HG03521 (cell line): ENCODE results near the gene DAAM1.

ENCODE experiments used
- ATAC-seq: cut with Tn5 transposase; IDR thresholded peaks from one replicate; pipeline ENCODE4 v1.9.1; 2021; ENCODE audit warnings: mild to moderate bottlenecking, moderate library complexity; ENCODE audit not compliant: unreplicated experiment

DAAM1 gene

DNA sequence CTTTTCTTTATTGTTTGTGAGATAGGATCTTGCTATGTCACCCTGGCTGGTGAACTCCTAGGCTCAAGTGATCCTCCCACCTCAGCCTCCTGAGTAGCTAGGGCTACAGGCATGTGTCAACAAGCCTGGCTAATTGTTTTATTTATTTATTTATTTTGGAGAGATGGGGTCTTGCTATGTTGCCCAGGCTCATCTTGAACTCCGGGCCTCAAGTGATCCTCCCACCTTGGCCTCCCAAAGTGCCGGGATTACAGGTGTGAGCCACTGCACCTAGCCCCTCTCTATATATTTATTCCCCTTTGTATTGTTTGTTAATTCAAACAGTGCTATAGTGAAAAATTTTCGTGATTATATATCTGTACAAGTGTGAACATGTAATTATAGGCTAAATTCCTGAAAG is 123.3 kb downstream of the DAAM1 start:
- ATAC-seq, result no peak

DNA sequence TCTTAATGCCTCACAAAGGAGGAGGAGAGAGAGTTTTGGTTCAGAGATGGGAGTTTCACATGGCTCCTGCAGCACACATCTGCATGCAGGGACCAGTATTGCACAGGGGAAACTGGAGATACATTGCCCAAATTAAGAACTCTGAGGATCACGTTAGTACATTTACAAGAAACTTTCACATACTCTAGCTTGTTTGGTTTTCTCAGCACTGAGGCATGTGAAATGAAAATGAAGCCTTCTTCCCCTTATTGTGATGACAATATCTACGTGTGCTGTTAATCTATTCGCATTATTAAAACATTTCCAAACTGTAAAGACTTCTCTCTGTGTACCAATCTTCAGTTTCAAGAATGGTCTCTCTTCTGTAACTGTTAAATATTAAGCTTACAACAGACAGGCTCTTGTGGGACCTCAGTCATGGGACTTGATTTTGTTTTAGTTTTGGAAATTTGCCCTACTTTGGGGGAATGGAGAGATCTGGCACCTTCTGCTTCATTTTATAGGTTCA is 124.7 kb downstream of the DAAM1 start:
- no peak for ATAC-seq

DNA sequence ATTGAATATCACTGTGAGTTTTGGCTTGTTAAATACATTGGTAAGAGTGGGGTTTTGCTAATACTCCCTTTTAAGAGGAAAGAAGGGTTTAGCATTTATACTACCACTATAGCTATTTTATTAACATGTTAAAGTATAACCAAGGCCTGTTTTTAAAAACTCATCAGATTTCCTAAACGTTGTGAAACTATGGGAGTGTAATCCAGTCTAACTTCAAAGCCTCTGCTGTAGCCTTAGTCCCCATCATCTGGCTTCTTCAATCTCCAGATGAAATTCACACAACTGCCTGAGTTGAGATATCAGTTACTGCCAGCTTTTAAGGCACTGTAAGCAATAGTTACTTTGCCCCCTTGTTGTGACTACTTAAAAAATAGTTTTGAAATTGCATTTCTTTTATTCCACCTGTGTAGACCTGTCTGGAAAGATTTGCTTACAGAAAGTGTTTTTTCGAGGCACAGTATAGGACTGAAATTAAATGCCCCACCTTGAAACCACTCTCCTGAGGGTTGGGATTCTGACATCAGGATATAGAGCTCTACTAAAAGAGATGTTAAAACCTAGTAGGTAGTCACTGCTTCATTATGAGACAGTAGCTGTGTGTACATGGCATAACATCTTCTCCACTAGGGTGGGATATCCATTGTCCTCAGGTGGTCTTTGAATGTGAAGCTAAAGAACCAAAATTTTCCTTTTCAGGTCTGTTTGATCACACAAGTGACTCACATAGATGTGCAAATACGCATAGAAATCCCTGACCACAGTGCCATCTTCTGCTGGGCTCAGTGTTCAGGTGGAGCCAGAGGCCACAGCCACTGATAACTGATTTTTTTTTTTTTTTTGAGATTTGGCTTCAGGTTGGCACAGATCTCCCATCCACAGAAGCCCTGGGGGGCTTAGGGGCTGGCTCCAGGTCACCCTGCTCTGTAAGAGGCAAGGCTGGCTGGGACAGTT is 125.5 kb downstream of the DAAM1 start:
- no peak for ATAC-seq

DNA sequence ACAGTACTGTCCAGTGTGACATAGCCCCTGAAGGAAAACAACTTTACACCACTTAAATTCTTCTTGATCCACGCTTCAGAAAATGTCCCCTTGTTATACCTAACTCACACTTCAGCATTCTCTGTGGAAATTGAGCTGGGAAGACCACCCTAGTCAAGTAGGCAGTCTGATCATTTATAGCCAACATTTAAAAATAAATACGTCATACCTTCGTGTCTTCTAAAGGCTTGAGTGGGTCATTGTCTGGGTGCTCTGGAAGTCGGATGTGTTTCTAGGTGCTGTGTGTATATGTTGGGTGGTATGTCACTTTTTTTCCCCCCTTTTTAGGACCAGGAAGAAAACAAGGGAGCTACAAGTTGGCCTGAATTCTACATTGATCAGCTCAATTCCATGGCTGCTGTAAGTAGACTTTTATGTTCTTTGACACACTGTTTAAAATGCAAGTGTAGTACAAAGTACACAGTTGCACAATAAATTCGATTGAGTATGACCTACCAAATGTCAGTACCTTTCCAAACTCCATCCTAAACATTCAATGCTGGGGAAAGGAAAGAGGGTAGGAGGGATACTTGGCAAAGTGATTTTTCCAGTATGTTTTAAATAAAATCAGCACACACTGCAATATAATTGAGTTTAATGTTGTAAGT is 126.6 kb downstream of the DAAM1 start:
- no peak for ATAC-seq

DNA sequence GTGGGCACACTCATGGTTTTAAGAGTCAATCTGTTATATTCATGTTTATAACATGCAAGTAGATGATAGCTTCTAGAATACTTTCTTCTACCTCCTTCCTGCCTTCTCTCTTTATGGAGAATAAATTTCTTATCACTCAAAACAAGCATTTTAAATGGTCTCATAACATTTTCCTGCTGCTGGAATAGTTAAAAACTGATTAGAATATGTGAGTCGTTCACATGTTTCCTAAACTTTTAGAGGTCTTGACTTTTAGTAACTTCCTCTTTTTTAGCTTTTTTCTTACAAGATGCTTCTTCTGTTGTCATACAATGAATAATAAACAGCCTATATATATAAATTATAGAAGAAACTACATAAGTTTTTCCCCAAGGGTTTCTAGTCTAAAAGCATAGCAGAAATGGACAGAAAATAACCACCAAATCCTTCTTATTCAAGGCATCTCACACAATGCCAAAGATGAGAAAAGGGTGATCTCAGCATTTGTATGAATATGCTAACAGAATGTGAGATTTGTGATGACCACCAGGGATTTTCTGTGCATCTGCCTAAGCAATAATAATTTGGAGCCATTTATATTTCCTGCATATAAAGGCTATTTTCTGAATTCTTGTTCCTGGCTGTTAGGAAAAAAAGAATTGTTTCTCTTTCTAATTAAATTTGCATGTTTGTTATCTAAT is 127.8 kb downstream of the DAAM1 start:
- no peak for ATAC-seq

DNA sequence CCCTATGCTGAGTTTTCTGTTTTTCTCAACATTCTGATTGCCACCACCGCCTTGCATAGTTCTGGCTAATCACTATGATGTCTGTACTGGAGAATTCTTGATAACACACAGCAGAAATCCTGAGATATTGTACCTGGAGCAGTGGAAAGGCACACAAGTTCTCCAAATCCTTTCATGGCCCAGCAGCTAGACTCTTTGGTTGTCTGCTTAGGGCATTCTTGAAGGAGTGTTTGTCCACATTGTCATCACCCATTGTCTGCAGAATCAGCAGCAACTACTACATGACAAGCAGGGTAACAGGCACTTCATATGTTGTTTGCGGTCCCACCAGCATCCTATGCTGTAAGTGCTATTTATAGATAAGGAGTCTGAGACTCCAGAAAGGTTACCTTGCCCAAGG is 128.9 kb downstream of the DAAM1 start:
- no peak for ATAC-seq

DNA sequence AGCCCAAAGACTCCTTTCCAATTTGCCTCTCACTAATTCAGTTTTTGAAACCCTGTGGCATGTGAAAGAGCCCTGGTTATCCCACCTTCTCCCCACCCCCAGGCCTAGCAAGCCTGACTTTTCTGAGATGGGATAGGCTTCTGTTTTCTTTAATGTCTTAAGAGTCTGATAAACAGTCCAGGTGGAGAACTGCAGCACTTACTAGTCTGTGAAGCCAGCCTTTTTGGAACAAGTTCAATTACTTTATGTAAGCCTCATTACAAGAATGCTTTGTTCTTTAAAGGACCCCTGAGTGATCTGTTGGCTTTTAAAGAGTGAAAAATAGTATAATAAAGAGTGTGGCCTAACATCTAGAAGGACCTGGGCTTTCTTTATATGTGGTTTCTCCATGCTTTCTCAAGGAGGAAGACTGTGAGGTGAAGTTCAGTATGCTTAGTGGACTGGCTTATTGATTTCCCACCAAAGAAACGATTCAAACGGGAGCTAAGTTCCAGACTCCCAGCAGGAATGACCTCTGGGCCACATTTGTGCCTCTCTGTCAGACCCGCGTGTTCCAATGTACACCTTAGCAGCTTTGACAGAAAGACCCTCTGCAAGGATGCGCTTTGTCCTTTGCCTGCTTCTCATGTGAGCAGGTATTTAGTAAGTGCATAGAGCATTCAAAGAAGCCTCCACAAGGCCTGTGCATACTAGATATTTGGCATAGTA is 129.5 kb downstream of the DAAM1 start:
- no peak for ATAC-seq

DNA sequence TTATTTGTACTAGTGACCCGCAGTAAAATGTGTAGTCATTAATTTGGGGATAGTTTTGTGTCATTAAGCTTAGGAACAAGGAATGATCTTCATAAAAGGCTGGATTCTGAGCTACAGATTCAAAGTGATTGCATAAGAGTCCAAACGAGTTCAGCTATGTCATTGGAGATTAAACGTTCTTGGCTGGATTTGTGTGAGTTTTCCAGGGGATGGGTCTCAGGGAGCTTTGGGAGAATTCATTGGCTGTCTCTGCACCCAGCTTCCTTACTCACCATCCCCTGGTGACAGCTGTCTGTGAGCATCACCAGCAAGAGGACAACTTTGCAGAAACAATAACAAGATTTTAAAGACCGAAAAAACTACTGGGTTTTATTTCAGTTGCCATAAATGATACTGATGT is 130.4 kb downstream of the DAAM1 start:
- ATAC-seq, result no peak

DNA sequence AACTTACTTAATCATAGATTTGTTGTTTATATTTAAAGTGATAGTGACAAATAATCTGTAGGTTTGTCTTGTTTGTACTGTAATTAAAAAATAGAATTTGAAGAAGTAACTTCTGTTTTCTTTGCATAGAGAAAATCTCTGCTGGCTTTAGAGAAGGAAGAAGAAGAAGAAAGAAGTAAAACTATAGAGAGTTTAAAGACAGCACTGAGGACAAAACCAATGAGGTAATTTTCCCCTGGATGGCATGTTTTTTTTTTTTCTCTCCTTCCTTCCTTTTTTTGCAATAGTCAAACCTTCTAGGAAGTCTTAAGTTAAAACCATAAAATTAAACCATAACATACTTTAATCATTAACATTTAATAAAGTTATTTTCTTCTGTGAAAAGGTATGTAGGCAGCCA is 131.9 kb downstream of the DAAM1 start:
- no peak for ATAC-seq

DNA sequence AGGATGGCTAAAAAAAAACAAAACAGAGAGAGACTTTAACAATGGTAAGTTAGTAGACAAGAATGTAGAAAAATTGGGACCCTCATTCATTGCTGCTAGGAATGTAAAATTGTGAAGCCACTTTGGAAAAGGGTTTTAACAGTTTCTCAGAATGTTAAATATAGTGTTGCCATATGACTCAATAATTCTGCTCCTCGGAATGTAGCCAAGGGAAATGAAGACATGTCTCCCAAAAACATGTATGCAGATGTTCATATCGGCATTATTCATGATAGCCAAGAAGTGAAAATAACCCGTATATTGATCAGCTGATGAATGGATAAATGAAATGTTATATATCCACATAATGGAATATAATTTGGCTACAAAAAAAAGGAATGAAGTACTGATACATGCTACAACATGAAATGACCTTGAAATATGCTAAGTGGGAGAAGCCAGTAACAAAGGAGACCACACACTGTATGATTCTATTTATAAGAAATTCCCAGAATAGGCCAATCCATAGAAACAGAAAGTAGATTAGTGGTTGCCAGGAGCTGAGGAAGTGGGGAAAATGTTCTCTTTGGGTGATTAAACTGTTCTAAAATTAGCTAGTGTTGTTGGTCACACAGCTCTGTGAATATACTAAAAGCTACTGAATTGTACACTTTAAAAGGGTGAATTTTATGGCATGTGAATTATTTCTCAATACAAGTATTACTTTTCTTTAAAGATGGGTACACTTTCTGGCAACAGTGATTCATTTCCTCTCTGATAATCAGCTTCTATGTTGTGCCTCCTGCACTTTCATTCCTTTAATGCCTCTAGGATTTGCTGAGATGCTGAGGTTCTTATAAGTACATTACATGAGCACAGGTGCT is 132.5 kb downstream of the DAAM1 start:
- no peak for ATAC-seq

DNA sequence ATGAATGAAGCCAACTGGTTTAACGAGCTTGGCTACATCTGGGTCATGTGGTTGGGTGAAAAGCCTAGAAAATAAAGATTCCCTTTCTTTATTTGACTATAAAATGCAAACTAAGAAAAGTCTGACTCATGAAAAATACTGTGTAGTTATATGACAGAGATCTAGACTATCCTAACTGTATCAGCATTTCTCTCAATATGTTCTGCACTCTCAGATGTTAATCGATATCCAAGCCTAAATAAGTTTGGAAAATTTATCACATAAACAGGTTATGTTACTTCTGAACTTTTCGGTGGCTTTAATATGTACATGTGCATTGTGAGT is 133.1 kb downstream of the DAAM1 start:
- no peak for ATAC-seq

DNA sequence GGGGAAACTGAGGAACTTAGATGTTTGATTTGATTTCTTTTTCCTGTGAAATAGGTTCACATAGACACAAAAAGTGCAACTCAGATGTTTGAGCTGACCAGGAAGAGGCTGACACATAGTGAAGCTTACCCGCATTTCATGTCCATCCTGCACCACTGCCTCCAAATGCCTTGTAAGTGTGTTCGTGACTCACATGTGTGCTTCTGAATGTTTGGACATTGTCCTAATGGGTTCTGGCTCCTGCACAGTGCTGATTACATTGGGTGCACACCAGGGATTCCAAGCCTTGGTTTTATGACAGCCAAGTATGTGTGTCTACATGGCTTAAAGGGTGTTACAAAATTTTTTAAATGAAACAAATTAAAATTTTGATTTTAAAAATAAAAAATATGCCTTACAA is 137.4 kb downstream of the DAAM1 start:
- no peak for ATAC-seq

DNA sequence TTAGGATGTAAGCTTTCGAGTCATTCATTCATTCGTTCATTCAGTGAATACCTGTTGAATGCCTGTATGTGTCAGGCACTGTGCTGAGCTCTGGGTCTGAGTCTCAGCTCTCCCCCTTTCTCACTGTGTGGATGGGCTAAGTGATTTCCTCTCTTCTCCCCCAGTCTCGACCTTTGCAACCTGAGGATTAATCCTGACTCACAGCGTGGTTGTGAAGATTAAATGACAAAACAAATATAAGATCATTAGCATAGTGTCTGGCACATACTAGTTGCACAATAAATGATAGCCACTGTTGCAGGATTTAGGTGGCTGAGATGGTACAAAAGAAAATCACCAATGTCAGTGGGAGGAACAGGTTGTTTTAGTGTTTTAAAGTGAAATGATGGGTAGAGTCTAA is 140.0 kb downstream of the DAAM1 start:
- no peak for ATAC-seq

DNA sequence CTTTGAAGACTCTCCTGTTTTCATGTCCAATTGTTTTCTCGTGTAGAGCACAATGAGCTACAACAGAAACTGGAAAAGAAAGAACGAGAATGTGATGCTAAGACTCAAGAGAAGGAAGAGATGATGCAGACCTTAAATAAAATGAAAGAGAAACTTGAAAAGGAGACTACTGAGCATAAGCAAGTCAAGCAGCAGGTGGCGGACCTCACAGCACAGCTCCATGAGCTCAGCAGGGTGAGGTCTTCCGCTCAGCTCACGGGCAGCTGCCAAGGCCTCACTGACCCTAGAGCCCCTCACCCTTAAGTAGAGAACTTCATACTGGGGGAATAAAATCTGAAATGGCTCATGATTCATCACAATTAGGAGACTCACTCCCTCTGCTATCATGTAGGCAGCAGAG is 142.0 kb downstream of the DAAM1 start:
- ATAC-seq, result peak; percentile 86

DNA sequence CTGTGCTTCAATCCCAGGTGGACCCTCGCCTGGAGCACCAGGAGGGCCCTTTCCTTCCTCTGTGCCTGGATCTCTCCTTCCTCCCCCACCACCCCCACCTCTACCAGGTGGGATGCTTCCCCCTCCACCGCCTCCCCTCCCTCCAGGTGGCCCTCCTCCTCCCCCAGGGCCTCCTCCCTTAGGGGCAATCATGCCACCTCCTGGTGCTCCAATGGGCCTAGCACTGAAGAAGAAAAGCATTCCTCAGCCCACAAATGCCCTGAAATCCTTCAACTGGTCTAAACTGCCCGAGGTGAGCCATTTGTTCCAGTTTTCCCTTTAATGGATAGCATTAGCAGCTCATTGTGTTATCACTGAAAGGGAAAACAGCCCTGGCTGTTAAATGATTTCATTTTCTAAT is 142.8 kb downstream of the DAAM1 start:
- ATAC-seq, result no peak

DNA sequence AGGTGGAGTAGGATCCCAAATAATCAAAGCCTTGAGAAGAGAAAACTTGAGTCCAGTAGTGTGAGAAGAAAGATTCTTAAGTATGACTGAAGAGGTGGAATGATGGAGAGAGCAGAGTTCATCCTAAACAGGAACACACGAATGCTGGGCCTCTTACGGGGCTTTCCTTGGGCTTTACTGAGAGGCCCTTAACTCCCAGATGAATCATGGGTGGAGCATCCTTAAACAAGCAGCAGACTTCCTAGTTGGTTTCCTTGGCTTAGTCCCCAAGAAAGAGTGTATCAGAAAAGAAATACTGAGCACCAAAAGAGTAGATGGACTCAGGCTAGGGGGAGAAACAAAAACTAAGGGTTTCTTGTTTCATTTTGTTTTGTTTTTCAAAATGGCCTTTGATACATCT is 144.3 kb downstream of the DAAM1 start:
- no peak for ATAC-seq

DNA sequence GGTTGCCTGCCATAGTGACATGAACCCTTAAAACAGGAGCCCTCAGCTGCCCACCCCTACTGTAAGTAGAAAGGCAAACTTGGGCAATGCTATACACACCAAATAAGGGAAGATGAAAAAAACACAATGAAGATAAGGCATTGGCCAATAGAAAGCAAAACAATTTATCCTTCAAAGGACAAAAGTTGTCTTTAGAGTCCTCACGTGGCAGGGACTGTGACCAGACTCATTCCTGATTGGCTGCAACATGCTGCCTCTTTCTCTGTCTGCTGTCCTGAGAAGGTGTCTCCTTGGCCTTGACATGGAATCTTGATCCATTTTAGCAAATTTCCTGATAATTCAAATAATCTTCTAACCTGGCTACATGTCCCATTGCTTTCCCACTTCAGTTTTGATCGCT is 144.8 kb downstream of the DAAM1 start:
- no peak for ATAC-seq

DNA sequence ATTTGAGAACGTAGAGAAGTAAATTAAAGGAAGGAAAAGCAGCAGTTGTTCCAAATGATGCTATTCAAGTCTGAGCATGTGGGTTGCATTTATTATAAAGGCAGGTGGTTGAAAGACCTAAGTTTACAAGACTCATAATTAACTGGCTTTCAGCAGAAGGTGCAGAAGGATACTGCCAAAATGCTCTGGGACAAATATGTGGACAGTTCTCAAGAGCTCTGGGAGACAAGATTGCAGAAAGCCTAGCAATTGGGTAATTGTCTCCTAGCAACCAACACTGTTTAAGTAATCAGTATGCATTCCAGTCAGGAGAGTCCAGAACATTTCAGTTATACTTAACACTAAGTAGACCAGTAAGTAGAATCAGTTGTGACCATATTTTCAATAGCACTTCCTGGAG is 145.2 kb downstream of the DAAM1 start:
- ATAC-seq, result no peak

DNA sequence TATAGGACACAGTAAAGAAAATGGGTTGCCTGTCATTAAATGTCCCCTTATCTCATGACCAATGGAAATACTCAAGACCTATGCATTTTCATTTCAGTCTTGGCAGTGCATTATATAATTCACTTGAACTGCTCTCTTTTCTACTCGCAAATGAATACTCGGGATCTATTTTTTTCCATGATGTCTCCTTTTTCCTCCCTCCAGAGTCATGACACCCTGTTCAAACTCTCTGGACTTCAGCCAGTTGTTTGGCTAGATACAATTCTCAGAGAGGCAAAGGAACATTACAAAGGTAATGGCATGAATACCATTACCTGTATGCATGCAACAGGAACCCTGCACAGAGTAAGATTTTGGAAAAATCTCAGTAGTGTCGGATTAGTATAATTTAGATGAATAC is 145.8 kb downstream of the DAAM1 start:
- no peak for ATAC-seq

DNA sequence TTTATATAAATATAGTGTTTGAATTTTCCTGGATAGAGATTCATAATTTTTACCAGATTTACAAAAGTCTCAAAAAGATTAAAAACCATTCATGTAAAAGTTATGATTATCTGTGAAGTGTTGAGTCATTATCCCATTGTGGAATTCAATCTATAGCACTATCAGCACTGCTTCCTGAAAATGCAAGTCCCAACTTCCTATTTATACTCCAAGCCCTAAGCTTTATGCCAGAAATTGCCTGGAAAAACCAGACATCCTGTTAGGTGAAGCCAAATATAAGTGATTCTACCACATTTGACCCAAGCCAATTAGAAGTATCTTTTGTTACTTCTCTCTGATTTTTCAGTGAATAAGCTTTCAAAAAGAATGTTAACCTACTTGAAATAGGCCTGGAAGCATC is 147.6 kb downstream of the DAAM1 start:
- no peak for ATAC-seq
